IMR-90 (cell line): Measurements from ENCODE around the gene PLEKHO2. TPM values are rescaled to one million over a fixed set of nuclear protein-coding genes. Genes with fewer than 3 reads are reported as not detected.

Source experiments
- ATAC-seq: fragments of 200-7000 bp; cut with Tn5 transposase; 2 replicates; pipeline ENCODE4 v1.9.1; 2020; ENCODE audit warnings: low read depth, mild to moderate bottlenecking, moderate library complexity
- BruUV-seq: library from RNA; stranded (reverse); fragments of 400-500 nt; replicated peaks from 2 replicates; lab custom pipeline; 2021; lab: Mats Ljungman, UMichigan
- CTCF ChIA-PET: fragments of 300-600 bp; formaldehyde crosslinking; extraction: SDS; loops from one replicate; lab custom pipeline; 2021; ENCODE audit warnings: antibody characterized with exemption; lab: Yijun Ruan, JAX
- POLR2A ChIA-PET: fragments of 300-600 bp; sonication (Branson Sonifier 250); formaldehyde crosslinking; loops from one replicate; lab custom pipeline; 2022; ENCODE audit warnings: antibody characterized with exemption; ENCODE audit not compliant: unreplicated experiment; lab: Charles Lee
- DNase-seq: peaks from one replicate; pipeline ENCODE4 v3.0.0; 2013
- H2AFZ ChIP-seq: replicated peaks from 2 replicates; pipeline ENCODE3; 2013; ENCODE audit warnings: low read length, mild to moderate bottlenecking; ENCODE audit not compliant: poor library complexity
- H2AK5ac ChIP-seq: 2 replicates; pipeline ENCODE4 v1.6.1; 2013; ENCODE audit warnings: low read depth, low read length, inconsistent platforms
- H2AK9ac ChIP-seq: replicated peaks from 2 replicates; pipeline ENCODE3; 2013; ENCODE audit warnings: mild to moderate bottlenecking, low read depth, low read length, moderate library complexity; ENCODE audit not compliant: poor library complexity
- H2BK120ac ChIP-seq: 2 replicates; pipeline ENCODE4 v1.6.1; 2013; ENCODE audit warnings: low read depth, low read length, inconsistent platforms
- H2BK15ac ChIP-seq: 3 replicates; pipeline ENCODE4 v1.6.1; 2013; ENCODE audit warnings: low read depth, low read length, inconsistent platforms
- H2BK20ac ChIP-seq: 2 replicates; pipeline ENCODE4 v1.6.1; 2013; ENCODE audit warnings: low read depth, mild to moderate bottlenecking, inconsistent platforms, low read length, moderate library complexity
- H2BK5ac ChIP-seq: 2 replicates; pipeline ENCODE4 v1.6.1; 2013; ENCODE audit warnings: mild to moderate bottlenecking, low read depth, low read length, inconsistent platforms; ENCODE audit not compliant: poor library complexity, severe bottlenecking
- H3K14ac ChIP-seq: replicated peaks from 2 replicates; pipeline ENCODE4 v1.6.1; 2013; ENCODE audit warnings: low read depth, low read length, inconsistent platforms
- H3K18ac ChIP-seq: 2 replicates; pipeline ENCODE4 v1.6.1; 2013; ENCODE audit warnings: low read depth, low read length, control low read depth
- H3K23ac ChIP-seq: 2 replicates; pipeline ENCODE4 v1.6.1; 2013; ENCODE audit warnings: low read depth, low read length, inconsistent platforms
- H3K27ac ChIP-seq: 2 replicates; pipeline ENCODE4 v1.5.1; 2013; ENCODE audit warnings: mild to moderate bottlenecking, control low read depth, low read length; ENCODE audit not compliant: insufficient read depth
- H3K27me3 ChIP-seq: 2 replicates; pipeline ENCODE4 v1.6.1; 2013; ENCODE audit warnings: low read length; ENCODE audit not compliant: control insufficient read depth, insufficient read depth
- H3K36me3 ChIP-seq: 2 replicates; pipeline ENCODE4 v1.6.1; 2013; ENCODE audit warnings: low read length, mixed read lengths; ENCODE audit not compliant: control insufficient read depth, insufficient read depth
- H3K4ac ChIP-seq: 2 replicates; pipeline ENCODE4 v1.6.1; 2013; ENCODE audit warnings: low read depth, low read length, inconsistent platforms
- H3K4me1 ChIP-seq: 2 replicates; pipeline ENCODE4 v1.6.1; 2013; ENCODE audit warnings: low read length, mixed read lengths; ENCODE audit not compliant: control insufficient read depth, insufficient read depth
- H3K4me2 ChIP-seq: 2 replicates; pipeline ENCODE4 v1.6.1; 2013; ENCODE audit warnings: low read depth, mild to moderate bottlenecking, control low read depth, low read length, moderate library complexity
- H3K4me3 ChIP-seq: 2 replicates; pipeline ENCODE4 v1.5.1; 2013; ENCODE audit warnings: low read depth, mild to moderate bottlenecking, control low read depth, low read length, moderate library complexity; ENCODE audit not compliant: insufficient read depth
- H3K56ac ChIP-seq: 2 replicates; pipeline ENCODE4 v1.6.1; 2013; ENCODE audit warnings: low read length, inconsistent platforms; ENCODE audit not compliant: insufficient read depth; ENCODE audit errors: extremely low read depth
- H3K79me1 ChIP-seq, 2 experiments: 2 replicates each; pipeline ENCODE4 v1.6.1; 2013; ENCODE audit warnings: low read length in 2 of 2, inconsistent platforms in 1 of 2, low read depth in 1 of 2
- H3K9ac ChIP-seq: 2 replicates; pipeline ENCODE4 v1.6.1; 2013; ENCODE audit warnings: low read depth, low read length, control low read depth
- H3K9me1 ChIP-seq: 2 replicates; pipeline ENCODE4 v1.6.1; 2013; ENCODE audit warnings: low read length, inconsistent platforms; ENCODE audit not compliant: insufficient read depth
- H3K9me3 ChIP-seq: 2 replicates; pipeline ENCODE4 v1.6.1; 2013; ENCODE audit warnings: low read length; ENCODE audit not compliant: control insufficient read depth, insufficient read depth
- H4K20me1 ChIP-seq: 2 replicates; pipeline ENCODE4 v1.6.1; 2013; ENCODE audit warnings: low read length, inconsistent platforms; ENCODE audit not compliant: insufficient read depth
- H4K5ac ChIP-seq: 2 replicates; pipeline ENCODE4 v1.6.1; 2013; ENCODE audit warnings: mild to moderate bottlenecking, low read depth, low read length, control low read depth
- H4K8ac ChIP-seq, 2 experiments: 2 replicates each; pipeline ENCODE4 v1.6.1; 2013; ENCODE audit warnings: low read depth in 2 of 2, low read length in 2 of 2, control low read depth in 1 of 2, inconsistent platforms in 1 of 2
- H4K91ac ChIP-seq: 2 replicates; pipeline ENCODE4 v1.6.1; 2013; ENCODE audit warnings: low read depth, low read length, inconsistent platforms; ENCODE audit not compliant: insufficient read depth
- BHLHE40 ChIP-seq: fragments of 150-350 bp; IDR thresholded peaks from 2 replicates; pipeline ENCODE4 v1.6.1; 2016; ENCODE audit warnings: mild to moderate bottlenecking, low read depth, low read length
- CEBPB ChIP-seq: IDR thresholded peaks from 2 replicates; pipeline ENCODE4 v1.6.1; 2012; ENCODE audit warnings: low read depth, low read length, improper control_type of control experiment
- CHD1 ChIP-seq: IDR thresholded peaks from 2 replicates; pipeline ENCODE4 v1.6.1; 2012; ENCODE audit warnings: low read depth, low read length, improper control_type of control experiment
- CTCF ChIP-seq: conservative IDR thresholded peaks from 2 replicates; pipeline ENCODE4 v1.5.1; 2012; ENCODE audit warnings: mild to moderate bottlenecking, low read depth, low read length, improper control_type of control experiment
- ELK1 ChIP-seq: fragments of 150-350 bp; IDR thresholded peaks from 2 replicates; pipeline ENCODE4 v1.6.1; 2016; ENCODE audit warnings: low read depth, mild to moderate bottlenecking, low read length, moderate library complexity, borderline replicate concordance
- FOS ChIP-seq: fragments of 150-350 bp; IDR thresholded peaks from 2 replicates; pipeline ENCODE4 v1.6.1; 2016; ENCODE audit warnings: low read depth, low read length
- MAZ ChIP-seq: IDR thresholded peaks from 2 replicates; pipeline ENCODE4 v1.6.1; 2012; ENCODE audit warnings: low read depth, mild to moderate bottlenecking, low read length, improper control_type of control experiment, moderate library complexity, borderline replicate concordance
- MXI1 ChIP-seq: IDR thresholded peaks from 2 replicates; pipeline ENCODE4 v1.6.1; 2012; ENCODE audit warnings: low read depth, mild to moderate bottlenecking, low read length, moderate library complexity, borderline replicate concordance
- NFE2L2 ChIP-seq: fragments of 150-350 bp; IDR thresholded peaks from 2 replicates; pipeline ENCODE4 v1.6.1; 2016; ENCODE audit warnings: low read depth, mild to moderate bottlenecking, low read length
- POLR2A ChIP-seq: IDR thresholded peaks from 2 replicates; pipeline ENCODE4 v1.6.1; 2012; ENCODE audit warnings: mild to moderate bottlenecking, low read depth, low read length
- RAD21 ChIP-seq: IDR thresholded peaks from 2 replicates; pipeline ENCODE4 v1.6.1; 2012; ENCODE audit warnings: low read length, improper control_type of control experiment
- RCOR1 ChIP-seq: IDR thresholded peaks from 2 replicates; pipeline ENCODE4 v1.6.1; 2012; ENCODE audit warnings: mild to moderate bottlenecking, low read length, improper control_type of control experiment; ENCODE audit not compliant: insufficient replicate concordance
- RFX5 ChIP-seq: IDR thresholded peaks from 2 replicates; pipeline ENCODE4 v1.8.0; 2012; ENCODE audit warnings: low read depth, mild to moderate bottlenecking, low read length, moderate library complexity
- SMC3 ChIP-seq: fragments of 150-350 bp; IDR thresholded peaks from 2 replicates; pipeline ENCODE4 v1.6.1; 2016; ENCODE audit warnings: low read depth, mild to moderate bottlenecking, antibody characterized with exemption, low read length, moderate library complexity
- WGBS, 2 experiments: methylation state at CpG; one replicate each; pipeline versions ENCODE4 v1.1.5 to v1.1.7; 2013; ENCODE audit warnings: missing lambda C conversion rate in 2 of 2; ENCODE audit not compliant: insufficient read length in 1 of 2; ENCODE audit errors: extremely low coverage in 2 of 2; 5-methylcytosine and 5-hydroxymethylcytosine counted together
- dilution Hi-C: fragments of 300-500 bp; cut with HindIII; formaldehyde crosslinking; loops from one replicate; pipeline ENCODE4 v1.14.3; 2018; ENCODE audit warnings: low sequenced_read_pairs; ENCODE audit not compliant: unreplicated experiment
- in situ Hi-C: fragments of 300-500 bp; cut with MboI; formaldehyde crosslinking; loops from 3 replicates; pipeline ENCODE4 v1.14.3; 2019; ENCODE audit warnings: low sequenced_read_pairs, inconsistent platforms, mixed read lengths
- intact Hi-C: fragments of 100-400 bp; cut with micrococcal nuclease; formaldehyde crosslinking; loops from 2 replicates; pipeline ENCODE4 v1.10.0; 2022
- polyA plus RNA-seq, 3 experiments: library from polyadenylated mRNA; depleted of rRNA; stranded (reverse); fragments of >200 nt; gene quantifications; 2 replicates each; pipeline ENCODE4 v1.2.3, GENCODE V29; 2012; ENCODE audit warnings: low replicate concordance in 1 of 3
- total RNA-seq: library from RNA; depleted of rRNA; stranded (reverse); fragments of >200 nt; gene quantifications from 2 replicates; pipeline ENCODE4 v1.2.3, GENCODE V29; 2012

Gene PLEKHO2
- total and polyA plus RNA-seq, 2 of the 4 experiments (the other 2 are of a cell fraction), result 19.0 to 22.5 TPM

- no peak overlapping the region for H2AK5ac ChIP-seq
- no peak overlapping the region for H3K14ac ChIP-seq
- no peak overlapping the region for H2BK20ac ChIP-seq
- no peak overlapping the region for H2AFZ ChIP-seq
- H4K8ac ChIP-seq, result no peak overlapping the region
- no peak overlapping the region for H3K4me3 ChIP-seq
- no peaks in the 10 kb centered on the region for H3K9me3 ChIP-seq
- H3K4me1 ChIP-seq, result peaks cover 6% of the 10 kb centered on the region
- intact Hi-C loops (no loop called here), in situ Hi-C loops (no loop called here), dilution Hi-C loops (no loop called here)
- H3K18ac ChIP-seq, result no peak overlapping the region
- no TSS peak for BruUV-seq
- no peak overlapping the region for H4K91ac ChIP-seq
- no peak overlapping the region for H2BK120ac ChIP-seq
- no CpG with 5 or more reads among the region's 2 CpGs for WGBS, 2 experiments
- CTCF ChIA-PET, result interaction anchor here (0.6 kb wide), 1 partner anchor 69 kb away, joined by 4 read pairs; no protein-coding TSS in a partner anchor
- peaks cover 4% of the 10 kb centered on the region; the same call in 1 of the 2 replicates for H3K9me1 ChIP-seq
- no peak overlapping the region for H3K56ac ChIP-seq
- no peaks in the 10 kb centered on the region for H4K20me1 ChIP-seq
- H2AK9ac ChIP-seq, result no peak overlapping the region
- no peak overlapping the region for H2BK15ac ChIP-seq
- no peaks in the 10 kb centered on the region for H3K79me1 ChIP-seq
- no peak overlapping the region for H3K27ac ChIP-seq
- H3K4me2 ChIP-seq, result no peak overlapping the region
- H4K5ac ChIP-seq, result no peak overlapping the region
- no peaks in the 10 kb centered on the region for H3K36me3 ChIP-seq
- no peak overlapping the region for H2BK5ac ChIP-seq
- H3K9ac ChIP-seq, result no peak overlapping the region
- no peak for DNase-seq
- no peak for TF ChIP-seq POLR2A
- TF ChIP-seq RAD21, result no peak
- TF ChIP-seq CTCF, result no peak
- TF ChIP-seq RCOR1, result no peak
- TF ChIP-seq SMC3, result no peak
- no peak for TF ChIP-seq FOS
- no peak for TF ChIP-seq MXI1
- no peak for TF ChIP-seq CHD1
- TF ChIP-seq NFE2L2, result no peak
- TF ChIP-seq BHLHE40, result no peak
- TF ChIP-seq CEBPB, result no peak
- no peak for TF ChIP-seq MAZ
- TF ChIP-seq ELK1, result no peak
- no peak for TF ChIP-seq RFX5
- POLR2A ChIA-PET, result no interaction called here
- no peak overlapping the region for H3K4ac ChIP-seq
- no peak for ATAC-seq
- H3K27me3 ChIP-seq, result no peaks in the 10 kb centered on the region; the same call in 1 of the 2 replicates
- no peak overlapping the region for H3K23ac ChIP-seq
Observed at GRCh38 chr15:64804619-64805018, 37.1 kb upstream of the PLEKHO2 start.
